IPS-NIHi11 (cell line): ENCODE results near the gene BST1.
A peak's percentile ranks its signal among the peaks of the same experiment; 100 is the strongest.

Experiments used
- DNase-seq: peaks from one replicate; pipeline ENCODE4 v3.0.0; 2012; ENCODE audit warnings: mixed read lengths, low spot score

The BST1 gene, protein sequence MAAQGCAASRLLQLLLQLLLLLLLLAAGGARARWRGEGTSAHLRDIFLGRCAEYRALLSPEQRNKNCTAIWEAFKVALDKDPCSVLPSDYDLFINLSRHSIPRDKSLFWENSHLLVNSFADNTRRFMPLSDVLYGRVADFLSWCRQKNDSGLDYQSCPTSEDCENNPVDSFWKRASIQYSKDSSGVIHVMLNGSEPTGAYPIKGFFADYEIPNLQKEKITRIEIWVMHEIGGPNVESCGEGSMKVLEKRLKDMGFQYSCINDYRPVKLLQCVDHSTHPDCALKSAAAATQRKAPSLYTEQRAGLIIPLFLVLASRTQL

DNA sequence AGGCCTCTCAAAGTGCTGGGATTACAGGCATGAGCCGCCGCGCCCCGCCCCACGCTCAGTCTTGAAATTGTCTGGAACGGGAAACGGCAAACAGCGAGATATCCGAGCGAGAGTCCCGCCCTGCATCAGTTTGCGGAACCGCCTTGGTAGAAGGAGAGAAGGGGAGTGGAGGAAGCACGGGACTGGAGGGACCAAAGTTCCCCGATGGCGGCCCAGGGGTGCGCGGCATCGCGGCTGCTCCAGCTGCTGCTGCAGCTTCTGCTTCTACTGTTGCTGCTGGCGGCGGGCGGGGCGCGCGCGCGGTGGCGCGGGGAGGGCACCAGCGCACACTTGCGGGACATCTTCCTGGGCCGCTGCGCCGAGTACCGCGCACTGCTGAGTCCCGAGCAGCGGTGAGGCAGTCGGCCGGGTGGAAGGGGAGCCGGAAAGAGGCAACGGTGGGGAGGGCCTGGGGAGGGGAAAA lies at the start of gene BST1:
TSS of gene BST1 (plus strand) at position 125 of the 463 bp plus-strand sequence. CDS start at position 205, 80 bp downstream.
- DNase-seq = peak; percentile 51

DNA sequence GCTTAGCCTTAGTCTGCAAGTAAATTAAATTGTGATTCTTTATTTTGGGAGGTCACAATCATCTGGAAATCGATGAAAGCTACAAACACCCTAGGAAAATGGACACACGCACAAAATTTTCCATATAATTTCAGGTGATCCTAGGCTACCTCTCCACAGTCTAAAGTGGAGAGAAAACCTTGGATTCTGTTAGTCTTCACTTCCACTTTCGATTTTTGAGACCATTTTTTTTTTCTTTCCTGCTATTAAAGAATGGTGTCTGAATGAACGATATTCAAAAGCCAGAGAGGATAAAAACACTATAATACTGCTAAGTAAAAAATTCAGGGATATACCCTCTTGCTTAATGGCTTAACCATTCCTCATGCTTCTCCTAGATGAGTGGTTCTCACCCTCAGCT lies 49.4 kb upstream of the BST1 start:
- DNase-seq = no peak

DNA sequence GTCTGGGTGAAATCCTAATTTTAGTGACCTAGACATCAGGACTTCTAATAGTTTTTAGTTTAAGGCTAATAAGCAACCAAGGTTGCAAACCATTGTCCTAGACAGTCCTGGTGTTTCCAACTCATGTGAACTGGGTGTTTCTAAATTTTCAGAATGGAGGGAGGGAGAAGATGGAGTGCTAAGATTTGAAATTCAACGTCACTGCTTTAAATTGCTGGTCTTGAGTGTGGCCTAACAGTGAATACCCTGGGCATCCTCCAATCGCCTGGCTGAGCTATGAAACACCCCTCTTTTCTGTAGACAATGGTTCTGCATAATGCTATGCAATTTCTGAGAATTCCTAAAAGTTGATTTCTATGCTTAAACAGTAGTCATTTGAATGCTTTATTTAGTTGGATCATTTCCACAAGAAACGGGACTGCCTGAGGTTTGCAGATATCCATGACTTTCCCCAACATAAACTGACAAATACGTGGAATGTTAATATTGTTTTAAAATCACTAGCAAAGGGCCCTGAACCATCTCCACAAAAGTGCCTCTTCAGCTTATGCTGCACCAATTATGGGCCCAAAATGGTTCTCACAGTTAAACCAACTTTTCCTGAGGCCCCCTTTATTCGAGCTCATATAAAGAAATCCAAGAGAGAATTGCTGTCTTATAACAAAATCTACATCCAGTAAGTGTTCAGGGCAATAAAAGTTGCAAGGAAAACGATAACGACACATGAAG lies 48.8 kb upstream of the BST1 start:
- DNase-seq = peak; percentile 33

DNA sequence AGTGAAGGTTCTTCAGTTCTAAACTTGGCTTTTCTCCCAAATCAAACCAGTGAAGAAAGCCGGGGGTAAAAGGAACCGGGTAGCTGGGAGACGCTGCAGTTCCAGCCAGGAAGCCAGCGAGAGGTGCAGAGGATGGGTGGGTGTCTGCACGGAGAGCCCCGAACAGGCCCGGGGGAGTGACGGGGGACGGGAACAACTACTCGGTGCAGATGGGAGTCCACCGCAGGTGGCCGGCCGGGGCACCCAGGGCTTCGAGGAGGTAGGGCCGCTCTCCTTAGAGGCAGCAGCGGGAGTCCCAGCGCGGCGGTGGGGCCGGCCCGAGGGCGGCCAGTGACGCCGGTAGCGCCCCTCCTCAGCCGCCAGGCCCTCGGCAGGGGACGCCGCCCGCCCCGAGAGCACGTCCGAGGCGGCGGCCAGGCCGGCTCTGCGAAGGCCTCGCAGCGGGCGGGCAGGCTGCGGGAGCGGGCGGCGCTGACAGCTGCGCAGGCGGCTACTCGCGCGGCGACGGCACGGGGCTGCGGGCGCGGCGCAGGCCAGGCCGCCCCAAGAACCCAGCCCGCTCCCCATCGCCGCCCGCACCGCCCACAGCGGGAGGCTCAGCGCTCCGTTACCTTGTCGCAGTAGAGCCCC lies 48.2 kb upstream of the BST1 start:
- DNase-seq = peak; percentile 75

DNA sequence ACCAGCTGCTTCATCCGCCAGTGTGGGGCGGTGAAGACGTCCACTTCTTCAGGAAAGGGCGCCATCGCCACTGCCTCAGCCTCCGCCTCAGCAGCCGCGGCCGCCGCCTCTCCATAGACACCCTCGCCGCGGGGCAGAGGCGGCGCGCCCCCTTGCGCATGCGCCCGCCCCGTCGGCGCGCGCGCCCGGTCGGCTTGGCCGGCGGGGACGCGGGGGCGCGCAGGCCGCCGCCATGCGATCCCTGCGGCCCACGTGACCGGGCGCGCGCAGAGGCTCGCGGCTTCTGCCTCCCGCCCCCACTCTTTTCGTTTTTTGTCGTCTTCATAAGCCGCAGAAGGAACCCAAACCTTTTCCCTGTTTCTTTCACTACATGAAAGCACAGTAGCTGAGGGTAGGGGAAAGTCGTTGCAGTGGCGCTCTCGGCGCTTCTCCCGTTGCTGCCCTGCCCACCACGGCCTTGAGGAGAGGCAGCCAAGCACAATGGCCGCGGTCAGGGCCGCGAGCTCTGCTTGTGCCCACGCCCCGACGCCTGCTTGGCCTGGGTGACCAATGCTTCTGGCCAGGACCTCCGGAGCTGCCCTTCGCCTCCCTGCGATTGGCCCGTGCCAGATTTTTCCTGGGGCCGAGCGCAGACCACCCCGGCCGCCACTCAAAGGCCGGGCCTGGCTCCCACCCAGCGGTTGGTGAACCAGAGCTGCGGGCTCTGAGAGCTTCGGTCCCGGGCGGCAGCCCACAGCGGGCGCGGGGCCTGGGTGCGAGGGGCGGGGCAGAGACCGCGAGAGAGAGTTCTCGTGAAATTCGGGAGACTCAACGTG lies 47.4 kb upstream of the BST1 start, which contains the start of gene FBXL5:
TSS of gene FBXL5 (minus strand) at position 135 of the 815 bp plus-strand sequence. CDS start at position 65, 70 bp downstream.
- DNase-seq = peak; percentile 98

DNA sequence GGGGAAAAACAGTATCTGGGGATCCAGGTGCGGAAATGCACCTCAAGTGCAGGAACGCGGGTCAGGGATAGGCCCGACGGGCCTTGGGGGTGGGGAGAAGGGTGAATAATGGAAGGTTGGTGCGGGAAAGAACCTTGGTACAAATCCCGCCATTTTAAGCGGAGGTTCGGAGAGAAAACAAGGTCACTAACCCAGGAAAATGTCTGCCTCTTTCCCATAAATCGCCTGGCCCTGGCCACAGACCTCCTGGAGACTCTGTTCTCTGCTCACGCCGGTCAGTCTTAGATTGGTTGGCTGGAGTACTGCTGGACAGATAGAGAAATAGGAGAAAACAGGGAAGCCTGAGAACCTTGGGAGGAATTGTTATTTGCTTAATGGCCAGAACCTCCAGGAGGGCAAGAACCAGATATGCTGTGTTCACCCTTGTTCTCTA lies 46.8 kb upstream of the BST1 start:
- DNase-seq = peak; percentile 8

DNA sequence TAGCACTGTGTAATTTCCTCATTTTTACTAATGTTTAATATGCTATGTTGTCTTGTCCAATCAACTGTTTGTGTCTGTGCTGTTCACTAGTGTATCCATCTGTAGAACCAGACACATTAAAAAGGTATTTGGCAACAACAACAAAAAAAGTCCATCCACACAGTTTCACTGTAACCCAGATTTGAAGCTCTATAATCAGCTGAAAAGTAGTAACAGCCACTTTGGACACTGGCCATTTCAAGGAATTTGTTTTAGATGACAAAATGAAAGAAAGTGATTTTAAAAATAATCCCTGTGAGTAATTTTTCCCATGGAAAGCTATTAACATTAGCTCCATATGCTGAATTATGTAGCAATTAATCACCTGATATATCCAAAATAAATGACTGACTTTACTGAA lies 45.5 kb upstream of the BST1 start:
- no peak for DNase-seq

DNA sequence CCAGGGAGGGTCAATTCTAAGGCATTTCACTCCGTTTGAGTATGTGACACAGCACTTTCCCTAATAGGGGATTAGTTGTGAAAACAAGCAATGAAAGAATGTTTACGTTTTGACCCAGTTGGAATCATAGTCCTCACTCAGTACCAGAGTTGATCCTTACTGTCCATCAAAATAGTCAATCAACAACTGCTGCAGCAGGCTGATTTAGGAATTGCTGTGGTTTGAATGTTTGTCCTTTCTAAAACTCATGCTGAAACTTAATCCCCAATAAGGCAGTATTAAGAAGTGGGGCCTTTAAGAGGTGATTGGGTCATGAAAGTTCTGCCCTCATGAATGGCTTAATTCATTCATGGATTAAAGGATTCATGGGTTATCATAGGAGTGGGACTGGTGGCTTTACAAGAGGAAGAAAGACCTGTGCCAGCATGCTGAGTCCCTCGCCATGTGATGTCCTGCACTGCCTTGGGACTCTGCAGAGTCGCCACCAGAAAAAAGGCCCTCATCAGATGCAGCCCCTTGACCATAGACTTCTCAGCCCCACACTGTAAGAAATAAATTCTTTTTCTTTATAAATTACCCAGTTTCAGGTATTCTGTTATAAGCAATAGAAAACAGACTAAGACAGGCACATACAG lies 44.6 kb upstream of the BST1 start:
- no peak for DNase-seq

DNA sequence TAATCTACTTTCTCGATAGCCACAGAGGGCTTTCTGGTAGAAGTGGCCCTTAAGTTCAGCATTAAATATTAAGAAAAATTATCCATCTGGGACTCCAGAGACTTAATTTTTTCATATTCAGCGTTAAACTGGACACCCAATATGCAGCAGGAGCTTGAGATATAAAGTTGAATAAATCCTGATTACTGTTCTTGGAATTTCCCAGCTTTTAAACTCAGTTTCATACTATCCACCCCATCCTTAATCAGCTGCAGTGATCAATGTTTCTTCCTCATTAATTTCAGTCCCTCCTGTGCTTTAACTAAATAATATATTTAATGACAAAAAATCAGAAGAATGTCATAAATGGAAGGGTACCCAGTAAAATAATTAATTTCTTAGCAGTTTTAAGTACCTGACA lies 44.1 kb upstream of the BST1 start:
- DNase-seq = no peak

DNA sequence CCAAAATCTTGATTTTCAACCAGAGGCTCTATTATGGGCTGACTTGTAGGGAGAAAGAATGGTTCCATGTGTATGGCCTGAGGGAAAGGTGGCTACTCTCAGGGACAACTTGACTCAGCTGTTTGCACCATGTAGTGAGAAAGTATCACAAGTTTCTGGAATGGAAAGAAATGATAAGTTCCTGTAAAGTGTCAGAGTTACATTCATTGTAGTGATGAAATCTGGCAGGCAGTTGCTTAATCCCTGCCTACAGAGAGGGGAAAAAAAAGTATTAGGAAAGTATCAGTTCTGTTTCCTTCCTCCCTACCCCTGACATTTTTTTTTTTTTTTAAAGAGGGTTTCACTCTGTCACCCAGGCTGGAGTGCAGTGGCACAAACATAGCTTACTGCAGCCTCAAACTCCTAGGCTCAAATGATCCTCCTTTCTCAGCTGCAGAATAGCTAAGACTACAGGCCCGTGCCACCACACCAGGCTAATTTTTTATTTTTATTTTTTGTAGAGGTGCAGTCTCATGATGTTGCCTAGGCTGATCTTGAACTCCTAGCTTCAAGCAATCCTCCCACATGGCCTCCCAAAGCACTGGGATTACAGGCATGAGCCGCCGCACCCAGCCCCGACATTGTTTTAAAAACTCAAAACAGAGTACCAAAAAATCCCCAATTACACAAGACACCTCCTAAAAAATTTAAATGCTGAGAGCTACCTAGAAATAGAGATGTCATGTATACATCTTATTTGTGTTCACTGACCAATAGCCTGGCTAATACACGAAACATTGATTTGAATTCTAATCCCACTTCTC lies 42.9 kb upstream of the BST1 start:
- no peak for DNase-seq

DNA sequence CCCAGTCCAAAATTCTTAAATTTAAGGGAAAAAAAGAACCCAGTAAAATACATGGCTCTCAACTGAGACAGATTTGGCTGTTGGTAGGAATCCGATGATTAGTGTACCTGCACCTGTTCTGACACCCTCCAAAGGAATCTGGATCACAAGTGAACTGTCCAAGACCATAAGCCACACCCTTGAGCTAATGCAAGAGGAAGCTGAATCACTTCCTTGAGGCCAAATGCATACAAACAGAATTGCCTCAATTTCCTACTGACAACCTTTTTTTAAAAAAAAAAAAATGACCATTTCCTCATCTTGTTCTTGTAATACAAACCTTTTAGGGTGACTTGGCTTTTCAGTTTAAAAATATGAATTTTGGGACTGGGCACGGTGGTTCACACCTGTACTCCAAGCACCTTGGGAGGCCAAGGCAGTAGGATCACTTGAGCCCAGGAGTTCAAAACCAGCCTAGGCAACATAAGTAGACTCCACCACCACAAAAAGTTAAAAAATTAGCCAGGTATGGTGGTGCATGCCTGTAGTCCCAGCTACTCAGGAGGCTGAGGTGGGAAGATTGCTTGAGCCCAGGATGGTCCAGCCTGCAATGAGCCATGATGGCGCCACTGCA lies 37.0 kb upstream of the BST1 start:
- DNase-seq = no peak

DNA sequence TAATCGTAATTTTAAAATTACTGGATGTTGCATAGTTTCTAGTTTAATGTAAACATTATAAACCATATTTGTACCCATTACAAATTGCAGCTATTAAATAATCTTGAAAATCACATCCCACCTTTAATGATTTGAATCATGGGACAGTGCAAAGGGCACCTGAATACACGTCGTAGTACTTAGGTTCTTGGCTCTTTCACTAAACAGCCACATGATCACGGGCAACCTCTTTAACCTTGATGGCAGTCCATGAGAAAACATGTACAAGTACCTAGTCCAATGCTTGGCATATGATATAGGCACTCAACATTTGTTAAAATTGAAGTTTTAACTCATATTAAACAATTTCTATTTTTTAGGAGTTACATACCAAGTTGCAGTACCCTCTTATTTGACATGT lies 35.9 kb upstream of the BST1 start:
- no peak for DNase-seq

DNA sequence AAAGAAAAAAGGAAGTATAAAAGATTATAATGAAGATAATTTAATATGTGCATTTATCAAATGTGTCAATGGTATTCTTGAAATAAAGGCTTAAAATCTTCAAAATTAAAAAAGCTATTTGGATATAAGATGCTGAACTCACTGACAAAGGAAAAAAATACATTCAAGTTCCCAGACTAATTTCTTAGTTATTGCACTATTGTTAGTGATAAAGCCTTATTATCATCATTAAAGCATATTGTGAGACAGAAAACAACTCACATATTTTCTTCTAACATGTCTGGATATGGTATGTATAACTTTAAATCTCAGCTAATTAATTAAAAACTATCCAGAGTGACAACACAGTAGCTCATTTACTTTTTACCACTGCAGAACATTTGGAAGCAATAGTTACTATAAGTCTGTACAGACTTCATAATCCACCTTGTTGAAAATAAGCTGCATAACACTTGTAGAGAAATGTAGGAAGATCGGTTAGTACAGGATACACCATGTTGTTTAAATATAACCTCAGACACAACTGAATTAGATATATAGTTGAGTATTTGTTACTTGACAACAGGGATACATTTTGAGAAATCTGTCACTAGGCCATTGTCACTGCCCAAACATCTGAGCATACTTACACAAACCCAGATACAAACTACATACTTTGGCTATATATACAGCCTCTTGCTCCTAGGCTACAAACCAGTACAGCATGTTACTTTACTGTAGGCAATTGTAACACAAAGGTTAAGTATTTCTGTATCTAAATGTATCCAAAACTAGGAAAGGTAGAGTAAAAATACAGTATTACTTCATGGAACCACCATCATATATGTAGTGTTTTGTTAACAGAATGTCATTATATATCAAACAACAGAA lies 34.1 kb upstream of the BST1 start:
- no peak for DNase-seq

DNA sequence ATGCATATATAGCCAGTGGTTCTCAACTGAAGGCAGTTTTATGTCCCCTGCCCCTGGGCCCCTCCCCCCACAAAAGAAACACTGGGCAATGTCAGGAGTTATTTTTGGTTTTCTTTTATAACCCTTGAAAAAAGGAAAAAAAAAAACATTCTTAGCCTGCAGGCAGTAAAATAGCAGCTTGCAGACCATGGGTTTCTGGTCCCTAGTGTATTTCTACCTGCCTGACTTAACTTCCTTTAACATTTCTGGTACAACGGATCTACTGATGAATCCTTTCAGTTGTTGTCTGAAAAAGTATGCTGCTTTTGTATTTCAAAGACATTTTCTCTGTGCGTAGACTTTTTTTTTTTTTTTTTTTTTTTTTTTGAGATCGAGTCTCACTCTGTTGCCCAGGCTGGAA lies 32.3 kb upstream of the BST1 start:
- DNase-seq = no peak

DNA sequence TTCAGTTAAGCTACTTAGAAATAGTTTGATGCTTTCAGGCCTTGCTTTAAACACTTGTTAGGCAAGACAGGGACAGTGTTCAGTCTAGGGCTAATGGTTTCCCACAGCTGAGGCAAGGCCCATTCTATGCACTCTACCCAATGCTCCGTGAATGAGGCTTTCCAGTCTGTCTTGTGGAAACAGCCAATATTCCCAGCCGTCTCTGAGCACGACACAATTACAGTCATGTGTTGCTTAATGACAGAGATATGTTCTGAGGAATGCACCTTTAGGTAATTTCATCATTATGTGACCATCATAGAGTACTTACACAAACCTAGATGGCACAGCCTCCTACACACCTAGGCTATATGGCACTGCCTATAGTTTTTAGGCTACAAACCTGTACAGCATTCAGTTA lies 30.8 kb upstream of the BST1 start:
- DNase-seq = no peak

DNA sequence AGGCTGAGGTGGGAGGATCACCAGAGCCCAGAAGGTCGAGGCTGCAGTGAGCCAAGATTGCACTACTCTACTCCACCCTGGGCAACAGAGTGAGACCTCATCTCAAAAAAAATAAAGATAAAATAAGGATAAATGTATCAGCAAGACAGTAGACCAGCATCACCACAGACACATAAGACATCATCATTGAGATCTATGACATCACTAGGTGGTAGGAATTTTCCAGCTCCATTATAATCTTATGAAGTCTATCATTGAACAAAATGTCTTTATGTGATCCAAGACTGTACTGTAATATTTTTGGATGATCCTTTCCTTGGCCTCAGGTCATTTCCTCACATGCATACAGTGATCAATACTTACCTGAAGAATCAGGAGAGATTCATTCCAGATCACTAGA lies 29.5 kb upstream of the BST1 start:
- DNase-seq = no peak

DNA sequence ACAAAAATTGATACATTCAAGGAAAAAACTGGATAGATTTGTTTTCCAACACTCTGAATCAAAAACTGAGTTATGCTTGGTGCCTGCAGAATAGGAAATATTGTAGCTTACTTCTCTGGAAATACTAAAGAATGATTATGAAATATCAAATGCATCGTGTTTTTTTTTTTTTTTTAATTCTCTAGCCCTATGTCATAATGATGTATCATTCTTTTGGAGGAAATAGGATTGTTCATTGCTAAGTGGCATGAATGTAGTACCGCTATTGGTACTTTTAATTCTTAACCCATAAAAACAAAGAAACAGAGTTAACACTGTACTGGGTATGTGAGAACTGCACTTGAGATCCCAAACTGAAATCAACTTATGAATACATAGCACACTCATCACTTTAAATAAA lies 28.8 kb upstream of the BST1 start:
- DNase-seq = no peak

DNA sequence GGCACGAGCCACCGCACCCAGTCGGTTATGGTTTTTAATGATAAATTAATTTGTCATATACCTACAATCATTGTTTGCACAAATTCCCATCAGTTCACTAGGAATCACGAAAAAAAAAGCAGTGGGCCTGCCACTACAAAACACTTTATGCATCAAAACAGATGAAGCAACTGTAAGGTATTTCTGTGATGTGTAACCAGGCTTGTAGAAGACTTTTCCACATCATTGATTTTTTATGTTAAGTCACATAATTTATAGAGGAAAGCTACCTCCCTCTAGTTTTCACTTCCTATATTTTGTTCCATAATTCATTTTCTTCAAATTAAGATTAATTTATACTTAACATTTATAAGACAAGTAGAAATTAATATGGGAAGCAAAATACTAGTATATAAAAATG lies 27.9 kb upstream of the BST1 start:
- DNase-seq = no peak

DNA sequence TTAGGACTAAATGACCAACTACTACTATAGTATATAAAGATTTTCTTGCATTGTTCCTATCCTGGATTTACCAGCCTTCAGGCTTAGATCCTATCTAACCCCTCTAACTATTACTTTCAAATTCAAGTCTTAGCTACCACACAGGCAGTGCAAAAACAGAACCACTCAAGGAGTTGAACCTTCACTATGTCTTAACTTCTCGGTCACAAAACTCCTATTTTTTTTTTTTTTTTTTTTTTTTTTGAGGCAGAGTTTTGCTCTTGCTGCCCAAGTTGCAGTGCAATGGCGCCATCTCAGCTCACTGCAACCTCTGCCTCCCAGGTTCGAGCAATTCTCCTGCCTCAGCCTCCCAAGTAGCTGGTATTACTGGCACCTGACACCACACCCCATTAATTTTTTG lies 27.5 kb upstream of the BST1 start:
- no peak for DNase-seq
